ENCODE measurements around the gene DALRD3. TPM values are rescaled to one million over a fixed set of nuclear protein-coding genes. Genes with fewer than 3 reads are reported as not detected.
A peak's percentile ranks its signal among the peaks of the same experiment; 100 is the strongest.

DALRD3 gene
- polyA plus RNA-seq, 4 donors, result 43.4 to 73.0 (median 69.1) TPM

- peak; percentile 87 to 94 (median 92) for DNase-seq (ENCODE audit: low read depth in 4 of 4, low spot score in 3 of 4)
These were observed 11.2 kb downstream of the DALRD3 start, which contains the start of gene WDR6 for GRCh38 chr3:49007068-49007770. Gene WDR6 (plus strand): TSS chr3:49007391. CDS start chr3:49007432, 41 bp downstream.

GRCh38 chr3:49006408-49007067 is 11.8 kb downstream of the DALRD3 start:
- DNase-seq (ENCODE audit: low read depth in 4 of 4, low spot score in 3 of 4), result no peak

GRCh38 chr3:49005998-49006397 is 12.4 kb downstream of the DALRD3 start:
- no peak for DNase-seq (ENCODE audit: low read depth in 4 of 4, low spot score in 3 of 4)

GRCh38 chr3:49005303-49005680 is 13.1 kb downstream of the DALRD3 start:
- DNase-seq (ENCODE audit: low read depth in 4 of 4, low spot score in 3 of 4), result no peak

GRCh38 chr3:49004352-49005302 is 13.8 kb downstream of the DALRD3 start:
- no peak for DNase-seq (ENCODE audit: low read depth in 4 of 4, low spot score in 3 of 4)

- no peak for DNase-seq (ENCODE audit: low read depth in 4 of 4, low spot score in 3 of 4)
These were observed 17.2 kb downstream of the DALRD3 start for GRCh38 chr3:49001155-49001554.

GRCh38 chr3:48999085-48999858 is 19.1 kb downstream of the DALRD3 start:
- no peak for DNase-seq (ENCODE audit: low read depth in 4 of 4, low spot score in 3 of 4)

- no peak for DNase-seq (ENCODE audit: low read depth in 4 of 4, low spot score in 3 of 4)
These were observed 20.4 kb downstream of the DALRD3 start for GRCh38 chr3:48997714-48998637.

- DNase-seq (ENCODE audit: low read depth in 4 of 4, low spot score in 3 of 4), result no peak
These were observed 21.2 kb downstream of the DALRD3 start for GRCh38 chr3:48997102-48997635.

- DNase-seq (ENCODE audit: low read depth in 4 of 4, low spot score in 3 of 4), result no peak
These were observed 21.7 kb downstream of the DALRD3 start for GRCh38 chr3:48996640-48997039.

- DNase-seq (ENCODE audit: low read depth in 4 of 4, low spot score in 3 of 4), result no peak
These were observed 24.5 kb downstream of the DALRD3 start for GRCh38 chr3:48993834-48994233.

GRCh38 chr3:48991851-48992545 is 26.4 kb downstream of the DALRD3 start:
- no peak for DNase-seq (ENCODE audit: low read depth in 4 of 4, low spot score in 3 of 4)

GRCh38 chr3:48990636-48991469 is 27.5 kb downstream of the DALRD3 start:
- DNase-seq (ENCODE audit: low read depth in 4 of 4, low spot score in 3 of 4), result no peak

GRCh38 chr3:48989796-48990635 is 28.4 kb downstream of the DALRD3 start, which contains the start of gene P4HTM:
Gene P4HTM (plus strand): TSS chr3:48990241. CDS start chr3:48990257, 16 bp downstream.
- DNase-seq (ENCODE audit: low read depth in 4 of 4, low spot score in 3 of 4), result peak; percentile 71 to 85 (median 72)

- DNase-seq (ENCODE audit: low read depth in 4 of 4, low spot score in 3 of 4), result no peak
These were observed 29.1 kb downstream of the DALRD3 start for GRCh38 chr3:48989126-48989795.

GRCh38 chr3:48985831-48986376 is 32.5 kb downstream of the DALRD3 start:
- DNase-seq (ENCODE audit: low read depth in 4 of 4, low spot score in 3 of 4), result no peak

Measured in left renal pelvis (tissue), 4 donors.